Pons (tissue), 1 donor: Measurements from ENCODE around the gene SNPH.
"Not testable (repeated sequence)": the region's sequence is repeated elsewhere in the genome, so short reads cannot be mapped to it uniquely, and the experiment has no call there.

ENCODE experiments used
- DNase-seq: peaks from one replicate; pipeline ENCODE4 v3.0.0-alpha.2; 2016; ENCODE audit warnings: low spot score

Gene SNPH

GRCh38 chr20:1341561-1342265 is 75.6 kb downstream of the SNPH start:
- DNase-seq: no peak

- not testable (repeated sequence) for DNase-seq
These were observed 77.5 kb downstream of the SNPH start for GRCh38 chr20:1343446-1344124.

- DNase-seq: no peak
These were observed 79.1 kb downstream of the SNPH start for GRCh38 chr20:1345030-1345755.

GRCh38 chr20:1345756-1346093 is 79.6 kb downstream of the SNPH start:
- no peak for DNase-seq

GRCh38 chr20:1346315-1346969 is 80.3 kb downstream of the SNPH start:
- DNase-seq: no peak

- no peak for DNase-seq
These were observed 87.9 kb downstream of the SNPH start for GRCh38 chr20:1353956-1354355.

GRCh38 chr20:1357921-1358671 is 92.0 kb downstream of the SNPH start:
- no peak for DNase-seq
